K562 (cell line): ENCODE data around the gene PAQR4. TPM values are rescaled to one million over a fixed set of nuclear protein-coding genes. Genes with fewer than 3 reads are reported as not detected.
A peak's percentile ranks its signal among the peaks of the same experiment; 100 is the strongest.

Source experiments
- CEBPB ChIP-seq: fragments of 450-650 bp; IDR thresholded peaks from 2 replicates; pipeline ENCODE4 v1.6.1; 2016; ENCODE audit warnings: missing genetic modification characterization, missing compliant biosample characterization
- FOXK1 ChIP-seq: sonication (generic); formaldehyde crosslinking; IDR thresholded peaks from 2 replicates; pipeline ENCODE4 v1.8.0; 2022; ENCODE audit warnings: missing genetic modification reagents, mild to moderate bottlenecking, borderline replicate concordance
- HDAC3 ChIP-seq: fragments of 450-650 bp; IDR thresholded peaks from 2 replicates; pipeline ENCODE4 v1.6.1; 2018; ENCODE audit warnings: borderline replicate concordance, mild to moderate bottlenecking, moderate library complexity; ENCODE audit not compliant: partially characterized antibody
- HNRNPLL ChIP-seq: fragments of 200-400 bp; formaldehyde crosslinking; IDR thresholded peaks from 2 replicates; pipeline ENCODE4 v1.6.1; 2017; ENCODE audit warnings: low read length, low read depth, mild to moderate bottlenecking; ENCODE audit not compliant: poor library complexity, severe bottlenecking
- KLF1 ChIP-seq: fragments of 450-650 bp; IDR thresholded peaks from 2 replicates; pipeline ENCODE4 v1.6.1; 2016; ENCODE audit warnings: missing genetic modification characterization, missing compliant biosample characterization
- KLF16 ChIP-seq: IDR thresholded peaks from 2 replicates; pipeline ENCODE4 v1.6.1; 2016; ENCODE audit warnings: antibody characterized with exemption
- PHF20 ChIP-seq: fragments of 450-650 bp; IDR thresholded peaks from 2 replicates; pipeline ENCODE4 v1.6.1; 2018; ENCODE audit not compliant: partially characterized antibody
- POLR2A ChIP-seq: fragments of 450-650 bp; conservative IDR thresholded peaks from 2 replicates; pipeline ENCODE4 v1.6.1; 2016
- POU5F1 ChIP-seq: fragments of 150-350 bp; IDR thresholded peaks from 2 replicates; pipeline ENCODE4 v1.6.1; 2014; ENCODE audit warnings: borderline replicate concordance, low read length, low read depth, mild to moderate bottlenecking; ENCODE audit not compliant: partially characterized antibody
- RAD21 ChIP-seq, 2 experiments: fragments of 250-450 bp in 1 of 2; fragments of 450-650 bp in 1 of 2; sonication (Bioruptor Pico) in 1 of 2; formaldehyde crosslinking in 1 of 2; IDR thresholded peaks in 1 of 2; conservative IDR thresholded peaks in 1 of 2; 2 replicates each; pipeline versions ENCODE4 v1.4.0 to v1.8.0; 2020 to 2022; ENCODE audit warnings: mild to moderate bottlenecking in 2 of 2, moderate library complexity in 1 of 2
- RBM15 ChIP-seq: fragments of 200-400 bp; formaldehyde crosslinking; IDR thresholded peaks from 2 replicates; pipeline ENCODE4 v1.6.1; 2018; ENCODE audit warnings: mild to moderate bottlenecking, low read length, moderate library complexity; ENCODE audit not compliant: insufficient read depth
- RCOR1 ChIP-seq, 2 experiments: IDR thresholded peaks; 2 replicates each; pipeline ENCODE4 v1.6.1; 2012; ENCODE audit warnings: low read depth in 2 of 2, low read length in 2 of 2, borderline replicate concordance in 1 of 2, improper control_type of control experiment in 1 of 2
- TBL1XR1 ChIP-seq, 2 experiments: IDR thresholded peaks; 2 replicates each; pipeline ENCODE4 v1.6.1; 2012; ENCODE audit warnings: improper control_type of control experiment in 2 of 2, low read length in 2 of 2, mild to moderate bottlenecking in 1 of 2
- TCF3 ChIP-seq: sonication (generic); formaldehyde crosslinking; IDR thresholded peaks from 2 replicates; pipeline ENCODE4 v1.4.0; 2020; ENCODE audit warnings: mild to moderate bottlenecking, missing genetic modification reagents
- TEAD2 ChIP-seq: fragments of 450-650 bp; IDR thresholded peaks from 2 replicates; pipeline ENCODE4 v1.6.1; 2016; ENCODE audit warnings: missing genetic modification characterization, control low read depth, missing compliant biosample characterization
- ZNF282 ChIP-seq: sonication (generic); formaldehyde crosslinking; IDR thresholded peaks from 2 replicates; pipeline ENCODE4 v1.8.1; 2023; ENCODE audit warnings: missing genetic modification reagents
- ZNF445 ChIP-seq: fragments of 250-450 bp; sonication (Bioruptor Pico); IDR thresholded peaks from 2 replicates; pipeline ENCODE4 v1.4.0; 2020; ENCODE audit warnings: low read depth, mild to moderate bottlenecking, moderate library complexity
- polyA plus RNA-seq, 8 experiments: library from polyadenylated mRNA; depleted of rRNA in 4 of 8; stranded (reverse) in 5 of 8; unstranded in 3 of 8; fragments of >200 nt; fragmentation: Nextera tagmentation in 2 of 8; fragmentation: Illumina TruSeq in 1 of 8; extraction: Ambion mirVana in 2 of 8; extraction: Trizol in 1 of 8; gene quantifications; 2 replicates each; pipeline versions ENCODE4 v1.2.1 to v1.2.3, GENCODE V29; 2011 to 2014; ENCODE audit warnings: inconsistent platforms in 1 of 8, missing spikeins in 1 of 8
- total RNA-seq, 7 experiments: library from RNA; depleted of rRNA in 6 of 7; stranded (reverse); fragments of >200 nt in 6 of 7; fragmentation: Illumina TruSeq in 2 of 7; extraction: Trizol in 2 of 7; gene quantifications; 2 replicates each; pipeline versions ENCODE4 v1.2.1 to v1.2.3, GENCODE V29; 2011 to 2021; ENCODE audit warnings: low replicate concordance in 1 of 7
- TF ChIP-seq, protein P1 (sequence below), 2 experiments: fragments of 450-650 bp; conservative IDR thresholded peaks; 2 replicates each; pipeline ENCODE4 v1.6.1; 2017; ENCODE audit warnings: mild to moderate bottlenecking in 2 of 2, moderate library complexity in 2 of 2
- TF ChIP-seq, protein P2 (sequence below), 2 experiments: fragments of 150-350 bp in 1 of 2; IDR thresholded peaks; 2 replicates each; pipeline ENCODE4 v1.6.1; 2012 to 2016; ENCODE audit warnings: low read depth in 2 of 2, low read length in 2 of 2, mild to moderate bottlenecking in 1 of 2, moderate library complexity in 1 of 2
- TF ChIP-seq, protein P3 (sequence below): fragments of 250-450 bp; sonication (Bioruptor Pico); IDR thresholded peaks from 2 replicates; pipeline ENCODE4 v1.8.0; 2021; ENCODE audit warnings: moderate library complexity, mild to moderate bottlenecking, inconsistent platforms
- TF ChIP-seq, protein P4 (sequence below): fragments of 250-450 bp; sonication (Bioruptor Pico); IDR thresholded peaks from 2 replicates; pipeline ENCODE4 v1.4.0; 2020; ENCODE audit warnings: mild to moderate bottlenecking

The PAQR4 gene
- total and polyA plus RNA-seq, 9 of the 15 experiments (the other 6 are each of a cell fraction or from before 2014, with no cell fraction given): 0.62 to 40.4 (median 19.5) TPM

DNA sequence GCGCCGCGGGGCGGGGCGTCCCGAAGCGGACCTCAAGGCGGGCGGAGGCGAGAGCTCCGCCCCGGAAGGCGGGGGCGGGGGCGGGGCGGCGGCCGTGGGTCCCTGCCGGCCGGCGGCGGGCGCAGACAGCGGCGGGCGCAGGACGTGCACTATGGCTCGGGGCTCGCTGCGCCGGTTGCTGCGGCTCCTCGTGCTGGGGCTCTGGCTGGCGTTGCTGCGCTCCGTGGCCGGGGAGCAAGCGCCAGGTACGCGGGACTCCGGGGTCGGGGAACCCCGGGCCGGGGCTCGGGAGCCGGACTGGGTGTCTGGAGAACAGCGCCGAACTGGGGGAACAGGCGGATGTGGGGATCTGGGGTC lies 51.1 kb downstream of the PAQR4 start, which contains the start of gene TNFRSF12A (continued):
- no peak for TF ChIP-seq TCF3 (CRISPR knock-in tag)
- TF ChIP-seq TBL1XR1 (IDR thresholded peaks at IDR 0.05; ENCODE audit: low read length in 2 of 2): no peak
- TF ChIP-seq POU5F1: no peak
- TF ChIP-seq KLF16: no peak
- TF ChIP-seq POLR2A: peak; percentile 90
- TF ChIP-seq HNRNPLL: peak; percentile 63
- no peak for TF ChIP-seq KLF1 (tag)
- TF ChIP-seq RCOR1 (IDR thresholded peaks at IDR 0.05; ENCODE audit: borderline replicate concordance in 1 of 2, low read depth in 2 of 2, low read length in 2 of 2): no peak
- TF ChIP-seq, protein P1, sequence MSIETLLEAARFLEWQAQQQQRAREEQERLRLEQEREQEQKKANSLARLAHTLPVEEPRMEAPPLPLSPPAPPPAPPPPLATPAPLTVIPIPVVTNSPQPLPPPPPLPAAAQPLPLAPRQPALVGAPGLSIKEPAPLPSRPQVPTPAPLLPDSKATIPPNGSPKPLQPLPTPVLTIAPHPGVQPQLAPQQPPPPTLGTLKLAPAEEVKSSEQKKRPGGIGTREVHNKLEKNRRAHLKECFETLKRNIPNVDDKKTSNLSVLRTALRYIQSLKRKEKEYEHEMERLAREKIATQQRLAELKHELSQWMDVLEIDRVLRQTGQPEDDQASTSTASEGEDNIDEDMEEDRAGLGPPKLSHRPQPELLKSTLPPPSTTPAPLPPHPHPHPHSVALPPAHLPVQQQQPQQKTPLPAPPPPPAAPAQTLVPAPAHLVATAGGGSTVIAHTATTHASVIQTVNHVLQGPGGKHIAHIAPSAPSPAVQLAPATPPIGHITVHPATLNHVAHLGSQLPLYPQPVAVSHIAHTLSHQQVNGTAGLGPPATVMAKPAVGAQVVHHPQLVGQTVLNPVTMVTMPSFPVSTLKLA (conservative IDR thresholded peaks at IDR 0.05): peak; percentile 52 to 61
- no peak for TF ChIP-seq TEAD2 (tag)
- no peak for TF ChIP-seq HDAC3
- no peak for TF ChIP-seq RBM15
- TF ChIP-seq PHF20: no peak
- TF ChIP-seq, protein P2, sequence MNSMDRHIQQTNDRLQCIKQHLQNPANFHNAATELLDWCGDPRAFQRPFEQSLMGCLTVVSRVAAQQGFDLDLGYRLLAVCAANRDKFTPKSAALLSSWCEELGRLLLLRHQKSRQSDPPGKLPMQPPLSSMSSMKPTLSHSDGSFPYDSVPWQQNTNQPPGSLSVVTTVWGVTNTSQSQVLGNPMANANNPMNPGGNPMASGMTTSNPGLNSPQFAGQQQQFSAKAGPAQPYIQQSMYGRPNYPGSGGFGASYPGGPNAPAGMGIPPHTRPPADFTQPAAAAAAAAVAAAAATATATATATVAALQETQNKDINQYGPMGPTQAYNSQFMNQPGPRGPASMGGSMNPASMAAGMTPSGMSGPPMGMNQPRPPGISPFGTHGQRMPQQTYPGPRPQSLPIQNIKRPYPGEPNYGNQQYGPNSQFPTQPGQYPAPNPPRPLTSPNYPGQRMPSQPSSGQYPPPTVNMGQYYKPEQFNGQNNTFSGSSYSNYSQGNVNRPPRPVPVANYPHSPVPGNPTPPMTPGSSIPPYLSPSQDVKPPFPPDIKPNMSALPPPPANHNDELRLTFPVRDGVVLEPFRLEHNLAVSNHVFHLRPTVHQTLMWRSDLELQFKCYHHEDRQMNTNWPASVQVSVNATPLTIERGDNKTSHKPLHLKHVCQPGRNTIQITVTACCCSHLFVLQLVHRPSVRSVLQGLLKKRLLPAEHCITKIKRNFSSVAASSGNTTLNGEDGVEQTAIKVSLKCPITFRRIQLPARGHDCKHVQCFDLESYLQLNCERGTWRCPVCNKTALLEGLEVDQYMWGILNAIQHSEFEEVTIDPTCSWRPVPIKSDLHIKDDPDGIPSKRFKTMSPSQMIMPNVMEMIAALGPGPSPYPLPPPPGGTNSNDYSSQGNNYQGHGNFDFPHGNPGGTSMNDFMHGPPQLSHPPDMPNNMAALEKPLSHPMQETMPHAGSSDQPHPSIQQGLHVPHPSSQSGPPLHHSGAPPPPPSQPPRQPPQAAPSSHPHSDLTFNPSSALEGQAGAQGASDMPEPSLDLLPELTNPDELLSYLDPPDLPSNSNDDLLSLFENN (IDR thresholded peaks at IDR 0.05; ENCODE audit: low read depth in 2 of 2, low read length in 2 of 2): peak in 1 of 2 experiments; percentile 15; a peak in 1 of 4 replicates
- TF ChIP-seq, protein P3, sequence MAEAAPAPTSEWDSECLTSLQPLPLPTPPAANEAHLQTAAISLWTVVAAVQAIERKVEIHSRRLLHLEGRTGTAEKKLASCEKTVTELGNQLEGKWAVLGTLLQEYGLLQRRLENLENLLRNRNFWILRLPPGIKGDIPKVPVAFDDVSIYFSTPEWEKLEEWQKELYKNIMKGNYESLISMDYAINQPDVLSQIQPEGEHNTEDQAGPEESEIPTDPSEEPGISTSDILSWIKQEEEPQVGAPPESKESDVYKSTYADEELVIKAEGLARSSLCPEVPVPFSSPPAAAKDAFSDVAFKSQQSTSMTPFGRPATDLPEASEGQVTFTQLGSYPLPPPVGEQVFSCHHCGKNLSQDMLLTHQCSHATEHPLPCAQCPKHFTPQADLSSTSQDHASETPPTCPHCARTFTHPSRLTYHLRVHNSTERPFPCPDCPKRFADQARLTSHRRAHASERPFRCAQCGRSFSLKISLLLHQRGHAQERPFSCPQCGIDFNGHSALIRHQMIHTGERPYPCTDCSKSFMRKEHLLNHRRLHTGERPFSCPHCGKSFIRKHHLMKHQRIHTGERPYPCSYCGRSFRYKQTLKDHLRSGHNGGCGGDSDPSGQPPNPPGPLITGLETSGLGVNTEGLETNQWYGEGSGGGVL (CRISPR knock-in tag): no peak
- TF ChIP-seq, protein P4, sequence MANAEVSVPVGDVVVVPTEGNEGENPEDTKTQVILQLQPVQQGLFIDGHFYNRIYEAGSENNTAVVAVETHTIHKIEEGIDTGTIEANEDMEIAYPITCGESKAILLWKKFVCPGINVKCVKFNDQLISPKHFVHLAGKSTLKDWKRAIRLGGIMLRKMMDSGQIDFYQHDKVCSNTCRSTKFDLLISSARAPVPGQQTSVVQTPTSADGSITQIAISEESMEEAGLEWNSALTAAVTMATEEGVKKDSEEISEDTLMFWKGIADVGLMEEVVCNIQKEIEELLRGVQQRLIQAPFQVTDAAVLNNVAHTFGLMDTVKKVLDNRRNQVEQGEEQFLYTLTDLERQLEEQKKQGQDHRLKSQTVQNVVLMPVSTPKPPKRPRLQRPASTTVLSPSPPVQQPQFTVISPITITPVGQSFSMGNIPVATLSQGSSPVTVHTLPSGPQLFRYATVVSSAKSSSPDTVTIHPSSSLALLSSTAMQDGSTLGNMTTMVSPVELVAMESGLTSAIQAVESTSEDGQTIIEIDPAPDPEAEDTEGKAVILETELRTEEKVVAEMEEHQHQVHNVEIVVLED (CRISPR knock-in tag): 0 out of 2 replicates have a peak, but pooled peaks have one; percentile 7
- peak; percentile 6 to 12; a peak in 1 of 4 replicates for TF ChIP-seq RAD21 (CRISPR knock-in tag; conservative IDR thresholded peaks at IDR 0.05 in 1 of 2, IDR thresholded peaks at IDR 0.05 in 1 of 2)
- TF ChIP-seq ZNF445 (CRISPR knock-in tag): no peak
- TF ChIP-seq CEBPB (tag): no peak
- TF ChIP-seq ZNF282 (CRISPR knock-in tag): no peak
- TF ChIP-seq FOXK1: no peak
